Activated naive CD4-positive, alpha-beta T cell treated with anti-CD3 and anti-CD28 coated beads for 36 hours (primary cell): Measurements from ENCODE around the gene MAD1L1. TPM values are rescaled to one million over a fixed set of nuclear protein-coding genes. Genes with fewer than 3 reads are reported as not detected.

Experiments
- CTCF ChIA-PET: fragments of 350-600 bp; sonication (Branson Sonifier 250); formaldehyde crosslinking; loops from one replicate; lab custom pipeline; 2021; ENCODE audit warnings: antibody characterized with exemption; lab: Charles Lee
- DNase-seq: peaks from one replicate; pipeline ENCODE4 v3.0.0-alpha.2; 2020
- H3K27ac Mint-ChIP-seq: one replicate; pipeline ENCODE4 v1.8.0; 2021; ENCODE audit warnings: mild to moderate bottlenecking, mixed read lengths
- H3K27me3 Mint-ChIP-seq: one replicate; pipeline ENCODE4 v1.8.0; 2021; ENCODE audit warnings: low read depth, mixed read lengths
- H3K36me3 Mint-ChIP-seq: one replicate; pipeline ENCODE4 v1.8.0; 2021; ENCODE audit warnings: low read depth, mixed read lengths
- H3K4me1 Mint-ChIP-seq: one replicate; pipeline ENCODE4 v1.8.0; 2021; ENCODE audit warnings: low read depth, mixed read lengths
- H3K4me3 Mint-ChIP-seq: one replicate; pipeline ENCODE4 v1.8.0; 2021; ENCODE audit warnings: mild to moderate bottlenecking, moderate library complexity, mixed read lengths
- H3K9me3 Mint-ChIP-seq: one replicate; pipeline ENCODE4 v1.8.0; 2021; ENCODE audit warnings: mixed read lengths
- intact Hi-C: fragments of 100-400 bp; cut with micrococcal nuclease; formaldehyde crosslinking; loops from one replicate; pipeline ENCODE4 v1.15.1; 2023
- total RNA-seq, 2 experiments: library from RNA; stranded (reverse); gene quantifications; one replicate each; pipeline ENCODE4 v1.2.3, GENCODE V29; 2021

MAD1L1 gene
- total RNA-seq, 2 experiments from 2014 or later: 37.5 to 40.2 TPM

DNA sequence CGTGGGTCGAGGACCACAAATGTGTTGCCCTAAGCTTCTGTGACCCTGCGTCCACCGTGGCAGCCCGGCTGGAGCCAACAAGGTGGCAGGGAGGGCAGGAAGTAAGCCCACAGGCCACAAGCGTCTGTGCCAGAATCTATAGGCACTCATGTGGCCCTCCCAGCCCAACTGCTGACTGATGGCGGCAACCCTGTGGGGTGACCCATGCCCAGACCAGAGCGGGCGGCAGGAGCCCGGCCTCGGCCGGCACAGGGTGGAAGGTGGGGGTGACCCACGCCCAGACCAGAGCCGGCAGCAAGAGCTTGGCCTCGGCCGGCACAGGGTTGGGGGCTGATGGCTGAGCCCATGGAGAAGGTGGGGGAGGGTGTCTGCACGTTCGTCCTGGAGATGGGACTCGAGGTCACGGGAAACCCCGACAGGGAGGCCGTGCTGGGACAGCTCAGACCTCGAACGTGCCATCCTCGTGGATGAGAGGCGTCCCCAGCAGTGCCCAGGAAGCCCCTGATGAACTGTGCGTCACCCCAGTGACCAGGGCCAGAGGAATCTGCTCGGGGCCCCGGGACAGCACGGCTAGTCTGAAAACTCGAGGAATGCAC is 381.7 kb downstream of the MAD1L1 start:
- H3K9me3 Mint-ChIP-seq: no peaks in the 10 kb centered on the region
- H3K36me3 Mint-ChIP-seq: no peaks in the 10 kb centered on the region
- H3K27ac Mint-ChIP-seq: no peak overlapping the region
- no peak for DNase-seq
- no peak overlapping the region for H3K4me3 Mint-ChIP-seq
- intact Hi-C loops: no loop called here
- CTCF ChIA-PET: no interaction called here
- no peaks in the 10 kb centered on the region for H3K27me3 Mint-ChIP-seq
- peaks cover 12% of the 10 kb centered on the region for H3K4me1 Mint-ChIP-seq

DNA sequence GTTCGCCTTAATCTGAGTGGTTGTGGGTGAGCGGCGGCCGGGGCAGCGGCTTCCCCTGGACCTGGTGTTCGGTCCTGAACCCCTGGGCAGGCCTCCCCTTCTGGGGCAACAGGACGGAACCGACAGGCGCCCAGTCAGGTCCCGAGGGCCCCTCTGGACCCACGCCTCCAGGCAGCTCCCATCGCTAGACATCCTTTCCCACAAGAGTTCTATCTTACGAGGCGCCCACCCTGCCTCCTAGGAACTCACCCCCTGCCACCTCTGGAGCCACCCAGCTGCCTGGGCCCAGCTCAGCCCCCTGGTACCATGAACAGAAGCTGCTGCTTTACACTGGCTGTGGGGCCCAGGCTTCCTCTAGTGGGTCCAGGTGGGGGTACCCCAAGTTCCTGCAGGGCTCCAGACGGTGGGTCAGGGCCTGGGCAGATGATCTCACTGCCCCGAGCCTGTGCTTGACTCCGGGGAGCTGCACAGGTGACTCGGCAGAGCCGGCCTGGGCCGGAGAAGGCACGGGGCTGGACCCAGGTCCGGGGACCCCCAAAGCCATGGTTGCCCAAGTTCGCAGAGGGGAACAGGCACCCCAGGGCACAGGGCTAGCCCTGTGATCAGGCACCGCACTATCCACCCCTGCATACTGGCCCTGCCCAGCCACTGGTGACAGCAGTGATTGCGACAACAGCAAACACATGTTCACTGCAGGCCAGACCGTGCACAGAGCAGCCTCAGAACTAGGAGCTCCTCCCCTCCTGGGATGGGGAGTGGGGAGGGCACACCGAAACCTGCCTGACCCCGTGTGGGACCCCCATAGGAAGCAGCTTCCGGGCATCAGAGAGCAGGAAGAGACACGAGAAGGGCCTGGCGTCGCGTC is 382.4 kb downstream of the MAD1L1 start:
- no peaks in the 10 kb centered on the region for H3K9me3 Mint-ChIP-seq
- H3K4me3 Mint-ChIP-seq: no peak overlapping the region
- H3K4me1 Mint-ChIP-seq: peaks cover 8% of the 10 kb centered on the region
- CTCF ChIA-PET: no interaction called here
- intact Hi-C loops: no loop called here
- H3K27ac Mint-ChIP-seq: no peak overlapping the region
- no peaks in the 10 kb centered on the region for H3K27me3 Mint-ChIP-seq
- DNase-seq: no peak
- H3K36me3 Mint-ChIP-seq: no peaks in the 10 kb centered on the region

DNA sequence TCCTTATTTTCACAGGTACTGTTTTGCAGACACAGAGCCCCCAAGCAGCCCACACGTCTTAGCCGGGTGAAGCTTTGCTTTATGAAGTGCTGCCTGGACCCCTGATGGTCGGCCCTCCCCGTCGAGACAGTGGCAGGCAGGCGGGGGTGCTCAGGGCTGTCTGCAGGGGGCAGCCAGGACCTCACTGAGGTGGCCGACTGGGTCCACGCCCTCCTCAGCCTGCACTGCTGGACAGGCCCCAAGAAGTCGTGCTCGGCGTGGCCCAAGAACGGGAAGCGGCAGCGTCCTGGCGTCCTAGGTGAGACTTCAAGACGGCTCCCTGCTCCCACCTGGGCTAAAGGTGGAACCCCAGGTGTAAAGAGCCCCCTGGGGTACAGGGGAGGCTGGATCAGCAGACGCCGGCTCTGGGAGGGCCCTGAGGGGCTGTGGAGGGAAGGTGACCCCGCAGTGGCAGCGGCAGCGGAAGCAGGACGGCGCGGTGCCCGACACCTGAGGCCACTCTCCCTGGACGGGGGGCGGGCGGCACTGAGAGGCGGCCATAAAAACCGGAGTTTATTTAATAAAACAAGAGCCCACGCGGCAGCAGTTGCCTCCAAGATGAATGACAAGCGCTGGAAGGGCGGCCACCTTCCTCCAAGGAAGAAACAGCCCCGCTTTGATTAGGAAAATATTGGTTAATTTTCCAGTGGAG is 383.2 kb downstream of the MAD1L1 start:
- no peak overlapping the region for H3K4me3 Mint-ChIP-seq
- no peaks in the 10 kb centered on the region for H3K27me3 Mint-ChIP-seq
- H3K9me3 Mint-ChIP-seq: no peaks in the 10 kb centered on the region
- no peak overlapping the region for H3K27ac Mint-ChIP-seq
- DNase-seq: no peak
- H3K36me3 Mint-ChIP-seq: no peaks in the 10 kb centered on the region
- H3K4me1 Mint-ChIP-seq: peaks cover 4% of the 10 kb centered on the region
- CTCF ChIA-PET: no interaction called here
- intact Hi-C loops: no loop called here

DNA sequence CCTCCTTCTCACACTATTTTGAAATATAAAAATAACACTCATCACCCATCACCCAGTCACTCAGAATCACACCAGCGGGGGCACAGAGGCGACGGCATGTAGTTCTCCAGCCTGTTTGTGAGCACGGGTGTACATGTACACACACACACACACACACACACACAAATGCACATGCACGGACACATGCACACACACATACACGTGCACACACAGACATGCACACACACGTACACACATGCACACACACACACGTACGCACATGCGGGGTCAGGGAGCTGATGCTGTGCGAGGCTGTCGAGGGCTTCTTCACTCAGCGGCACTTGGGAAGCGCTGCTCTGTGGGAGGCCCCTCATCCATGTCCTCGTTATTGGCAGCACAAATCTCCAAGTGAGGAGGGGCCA is 383.8 kb downstream of the MAD1L1 start:
- Mint-ChIP-seq H3K36me3 (no peaks in the 10 kb centered on the region), H3K9me3 (no peaks in the 10 kb centered on the region), H3K27me3 (no peaks in the 10 kb centered on the region), H3K4me3 (no peak overlapping the region), H3K4me1 (peaks cover 3% of the 10 kb centered on the region), H3K27ac (no peak overlapping the region)
- intact Hi-C loops: no loop called here
- no peak for DNase-seq
- CTCF ChIA-PET: no interaction called here

DNA sequence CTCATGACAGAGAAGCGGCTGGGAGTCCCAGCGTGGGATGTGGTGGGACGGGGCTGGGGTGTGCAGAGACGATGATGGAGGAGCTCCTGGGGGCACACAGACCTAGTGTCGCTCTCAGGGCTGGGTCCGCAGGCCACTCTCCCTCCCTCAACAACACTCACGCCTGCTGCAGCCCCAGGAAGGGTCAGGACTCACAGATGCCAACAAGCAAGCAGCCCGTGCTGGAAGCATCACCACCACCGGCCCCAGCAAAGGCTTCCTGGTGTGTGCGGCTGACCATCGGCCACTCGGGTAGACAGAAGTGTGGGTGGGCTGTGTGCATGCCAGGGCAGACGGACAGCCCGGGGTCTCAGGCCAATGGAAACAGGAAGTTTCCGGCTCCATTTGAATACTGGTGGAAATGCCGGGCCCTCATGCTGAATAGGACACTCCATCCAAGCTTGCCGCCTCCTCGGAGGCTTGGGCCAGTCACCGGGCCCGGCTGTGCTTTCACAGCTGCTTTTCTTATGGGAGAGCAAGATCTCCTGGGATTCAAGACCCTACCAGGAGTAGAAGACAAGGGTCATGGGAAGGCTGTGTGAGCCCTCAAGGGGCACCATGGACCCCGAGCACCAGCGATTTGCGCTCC is 384.6 kb downstream of the MAD1L1 start:
- Mint-ChIP-seq H3K4me1 (peaks cover 3% of the 10 kb centered on the region), H3K4me3 (no peak overlapping the region), H3K27me3 (no peaks in the 10 kb centered on the region), H3K27ac (no peak overlapping the region), H3K9me3 (no peaks in the 10 kb centered on the region), H3K36me3 (no peaks in the 10 kb centered on the region)
- CTCF ChIA-PET: no interaction called here
- intact Hi-C loops: no loop called here
- DNase-seq: no peak

DNA sequence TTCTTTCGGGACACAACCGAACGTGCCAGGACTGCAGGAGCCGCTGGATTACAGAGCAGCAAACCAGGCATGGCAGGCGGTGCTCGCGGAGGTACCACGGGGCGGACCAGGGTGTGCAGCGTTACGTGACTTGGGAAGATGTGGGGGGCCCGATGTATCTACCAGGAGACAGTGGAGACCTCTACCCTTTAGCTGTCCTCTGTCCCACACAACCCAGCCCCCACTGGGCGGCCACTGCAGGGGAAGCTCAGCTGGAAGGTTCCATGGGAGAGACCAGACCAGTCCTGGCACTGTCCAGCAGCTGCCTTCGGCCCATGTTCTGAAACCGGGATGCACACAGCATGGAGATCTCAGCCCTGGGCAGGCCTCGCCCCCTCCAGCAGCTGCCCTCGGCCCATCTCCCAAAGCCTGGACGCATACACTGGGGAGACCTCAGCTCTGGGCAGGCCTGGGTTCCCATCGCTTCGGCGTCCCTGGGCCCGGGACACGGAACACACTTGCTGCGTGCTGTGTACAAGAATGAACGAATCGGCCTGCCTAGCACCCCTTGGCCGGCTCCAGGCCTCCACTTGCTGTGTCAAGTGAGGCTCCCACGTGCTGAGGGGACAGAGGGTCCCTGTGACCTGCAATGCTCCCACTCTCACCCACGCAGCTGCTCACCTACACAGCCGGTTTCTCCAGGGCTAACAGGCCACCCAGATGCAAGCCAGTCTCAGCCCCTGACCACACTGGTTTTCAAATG is 385.3 kb downstream of the MAD1L1 start:
- Mint-ChIP-seq H3K27me3 (no peaks in the 10 kb centered on the region), H3K36me3 (no peaks in the 10 kb centered on the region), H3K9me3 (no peaks in the 10 kb centered on the region), H3K4me3 (no peak overlapping the region), H3K4me1 (peaks cover 3% of the 10 kb centered on the region), H3K27ac (no peak overlapping the region)
- DNase-seq: no peak
- intact Hi-C loops: no loop called here
- CTCF ChIA-PET: no interaction called here

DNA sequence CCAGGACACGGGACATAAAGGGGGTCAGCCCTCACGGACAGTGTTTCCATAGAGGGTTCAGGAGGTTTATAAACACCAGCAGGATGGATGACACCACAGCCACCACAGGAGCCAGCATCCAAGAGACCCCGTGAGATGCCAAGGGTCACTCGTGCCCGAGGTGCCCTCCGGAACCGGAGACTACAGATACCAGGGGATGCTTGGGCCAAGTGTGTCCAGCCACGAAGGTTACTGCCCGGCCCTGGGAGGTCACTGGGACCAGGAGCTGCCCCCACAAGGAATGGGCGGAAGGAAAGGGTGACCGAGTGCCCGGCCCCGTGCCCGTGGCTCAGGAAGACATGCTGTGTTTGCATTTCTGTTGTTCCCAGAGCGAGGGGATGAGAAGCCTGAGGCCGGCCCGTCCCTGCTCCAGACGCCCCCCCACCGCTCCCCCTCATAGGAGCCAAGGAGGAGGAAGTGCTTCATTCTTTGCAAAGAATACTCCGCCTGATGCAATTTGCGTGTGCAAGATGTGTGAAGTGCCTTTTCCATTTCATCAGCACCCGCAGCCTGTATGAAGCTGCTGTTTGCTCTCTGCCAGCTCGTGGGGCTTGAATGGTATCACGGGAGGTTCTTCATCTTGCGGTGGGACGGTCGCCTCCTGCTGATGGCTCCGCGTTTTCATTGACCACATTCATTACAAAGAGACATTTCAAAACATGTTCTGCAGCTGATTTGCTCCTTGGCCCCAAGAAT is 386.2 kb downstream of the MAD1L1 start:
- Mint-ChIP-seq H3K9me3 (no peaks in the 10 kb centered on the region), H3K4me1 (peaks cover 3% of the 10 kb centered on the region), H3K4me3 (no peak overlapping the region), H3K27me3 (no peaks in the 10 kb centered on the region), H3K36me3 (no peaks in the 10 kb centered on the region), H3K27ac (no peak overlapping the region)
- intact Hi-C loops: no loop called here
- no peak for DNase-seq
- CTCF ChIA-PET: no interaction called here

DNA sequence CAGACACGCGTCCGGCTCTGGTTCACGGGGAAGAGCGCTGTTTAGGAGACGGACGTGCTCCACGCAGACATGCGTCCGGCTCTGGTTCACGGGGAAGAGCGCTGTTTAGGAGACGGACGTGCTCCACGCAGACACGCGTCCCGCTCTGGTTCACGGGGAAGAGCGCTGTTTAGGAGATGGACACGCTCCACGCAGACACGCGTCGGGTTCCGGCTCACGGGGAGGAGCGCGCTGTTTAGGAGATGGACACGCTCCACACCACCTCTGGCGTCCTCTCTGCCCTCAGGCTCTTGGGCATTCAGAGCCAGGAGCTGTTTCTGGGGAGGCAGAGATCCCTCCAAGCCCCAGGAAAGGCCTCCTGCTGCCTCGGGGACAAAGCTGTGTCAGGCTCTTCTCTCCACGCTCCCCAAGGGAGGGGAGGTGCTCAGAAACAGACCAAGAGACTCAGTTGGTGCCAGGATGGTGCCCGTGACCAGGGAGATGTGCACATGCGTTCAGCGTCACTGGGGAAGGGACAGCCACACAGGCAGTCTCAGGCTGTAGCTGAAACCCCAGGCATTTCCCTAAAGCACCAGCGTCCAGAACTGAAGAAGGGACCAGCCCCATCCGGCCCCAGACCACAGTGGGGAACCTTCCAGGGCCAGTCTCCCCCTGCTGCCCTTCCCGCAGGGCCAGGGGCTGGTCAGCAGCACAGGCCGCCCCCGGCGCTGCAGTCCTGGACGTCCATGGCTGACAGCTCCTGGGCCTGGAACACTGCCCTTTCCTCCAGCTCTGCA is 387.0 kb downstream of the MAD1L1 start:
- Mint-ChIP-seq H3K36me3 (no peaks in the 10 kb centered on the region), H3K27me3 (no peaks in the 10 kb centered on the region), H3K4me1 (peaks cover 3% of the 10 kb centered on the region), H3K27ac (no peak overlapping the region), H3K9me3 (no peaks in the 10 kb centered on the region), H3K4me3 (no peak overlapping the region)
- intact Hi-C loops: no loop called here
- CTCF ChIA-PET: no interaction called here
- no peak for DNase-seq

DNA sequence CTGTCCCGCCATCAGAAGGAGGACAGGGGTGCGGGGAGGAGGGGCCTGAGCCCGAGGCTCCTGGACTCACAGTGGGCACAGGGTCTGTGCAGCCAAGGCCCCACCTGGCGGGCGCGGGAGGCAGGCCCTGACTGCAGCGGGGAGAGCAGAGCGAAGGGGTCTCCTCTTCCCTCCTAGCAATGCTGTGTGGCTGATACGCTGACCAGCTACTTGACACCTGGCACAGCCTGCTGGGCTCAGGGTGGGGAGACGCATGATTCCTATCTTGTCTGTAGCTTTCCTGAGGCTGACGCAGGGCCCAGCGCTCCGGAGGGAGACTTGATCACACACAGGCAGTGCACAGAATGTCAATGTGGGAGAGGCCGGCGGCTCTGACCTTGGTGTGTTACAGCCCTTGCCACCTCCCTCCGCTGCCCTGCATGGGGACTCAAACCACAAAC is 387.8 kb downstream of the MAD1L1 start:
- Mint-ChIP-seq H3K9me3 (no peaks in the 10 kb centered on the region), H3K27ac (no peak overlapping the region), H3K4me3 (no peak overlapping the region), H3K4me1 (peaks cover 3% of the 10 kb centered on the region), H3K36me3 (no peaks in the 10 kb centered on the region), H3K27me3 (no peaks in the 10 kb centered on the region)
- CTCF ChIA-PET: interaction anchor here (0.5 kb wide), 1 partner anchor 81 kb away, joined by 4 read pairs; no protein-coding TSS in a partner anchor
- no peak for DNase-seq
- intact Hi-C loops: no loop called here

DNA sequence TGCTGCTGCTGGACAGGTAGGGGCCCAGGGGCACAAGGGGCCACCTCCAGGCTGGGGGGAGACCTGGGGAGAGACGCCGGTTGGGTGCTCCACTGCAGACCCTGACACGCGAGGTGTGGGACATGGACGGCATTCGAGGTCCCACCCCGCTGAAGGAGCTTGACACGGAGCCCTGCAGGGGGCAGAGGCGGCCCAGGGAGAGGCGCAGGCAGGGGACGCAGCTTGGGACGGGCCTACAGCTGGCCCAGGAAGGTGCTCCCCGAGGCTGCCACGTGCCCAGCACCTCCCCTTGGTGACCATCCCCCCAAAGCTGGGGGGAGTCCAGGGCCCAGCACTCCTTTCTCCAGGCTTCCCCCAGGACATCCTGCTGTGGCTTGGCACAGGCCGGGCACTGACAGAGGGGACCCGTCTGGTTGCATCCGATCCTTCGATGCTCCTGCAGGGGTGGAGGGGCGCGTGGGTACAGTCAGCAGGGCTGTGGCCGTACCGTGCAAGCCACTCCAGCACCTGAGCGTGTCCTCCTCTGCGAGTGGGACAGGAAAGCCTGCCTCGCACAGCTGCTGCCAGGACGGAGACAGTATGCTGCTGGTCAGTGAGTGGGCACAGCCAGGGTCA is 388.3 kb downstream of the MAD1L1 start:
- no peak overlapping the region for H3K27ac Mint-ChIP-seq
- H3K4me3 Mint-ChIP-seq: no peak overlapping the region
- CTCF ChIA-PET: interaction anchor here (0.5 kb wide), 1 partner anchor 80 kb away, joined by 4 read pairs; no protein-coding TSS in a partner anchor
- H3K36me3 Mint-ChIP-seq: no peaks in the 10 kb centered on the region
- intact Hi-C loops: no loop called here
- H3K27me3 Mint-ChIP-seq: no peaks in the 10 kb centered on the region
- no peak for DNase-seq
- H3K4me1 Mint-ChIP-seq: peaks cover 3% of the 10 kb centered on the region
- no peaks in the 10 kb centered on the region for H3K9me3 Mint-ChIP-seq
